Mucosa of rectum (tissue), 2 donors: ENCODE measurements around the gene GAD1.

ENCODE experiments used
- H3K27ac ChIP-seq, 2 donors: one replicate each; pipeline ENCODE4 v1.7.0; 2013; ENCODE audit warnings: inconsistent platforms in 2 of 2, low read depth in 2 of 2, low read length in 2 of 2
- H3K27me3 ChIP-seq, 2 donors: one replicate each; pipeline ENCODE4 v1.7.0; 2013; ENCODE audit warnings: low read length in 2 of 2; ENCODE audit not compliant: control insufficient read depth in 2 of 2, insufficient read depth in 2 of 2
- H3K36me3 ChIP-seq, 2 donors: one replicate each; pipeline ENCODE4 v1.7.0; 2013; ENCODE audit warnings: low read length in 2 of 2; ENCODE audit not compliant: control insufficient read depth in 2 of 2, insufficient read depth in 2 of 2
- H3K4me1 ChIP-seq, 2 donors: one replicate each; pipeline ENCODE4 v1.7.0; 2013; ENCODE audit warnings: low read length in 2 of 2, mild to moderate bottlenecking in 1 of 2; ENCODE audit not compliant: control insufficient read depth in 2 of 2, insufficient read depth in 2 of 2
- H3K4me3 ChIP-seq, 2 donors: one replicate each; pipeline ENCODE4 v1.7.0; 2013; ENCODE audit warnings: low read length in 2 of 2
- H3K9ac ChIP-seq, 2 donors: one replicate each; pipeline ENCODE4 v1.7.0; 2013; ENCODE audit warnings: low read length in 2 of 2, low read depth in 1 of 2, mild to moderate bottlenecking in 1 of 2
- H3K9me3 ChIP-seq, 2 donors: one replicate each; pipeline ENCODE4 v1.7.0; 2013; ENCODE audit warnings: low read length in 2 of 2; ENCODE audit not compliant: control insufficient read depth in 2 of 2
- donor health status: healthy.
- donor health status: Normal muscosa, but diverticular disease.

Gene GAD1

GRCh38 chr2:170873035-170873692 is 56.5 kb downstream of the GAD1 start:
- no peak overlapping the region for H3K27ac ChIP-seq
- H3K36me3 ChIP-seq, result no peaks in the 10 kb centered on the region
- H3K9ac ChIP-seq, result no peak overlapping the region
- peaks cover 0 to 5% of the 10 kb centered on the region in 2 donors for H3K4me1 ChIP-seq
- no peaks in the 10 kb centered on the region for H3K27me3 ChIP-seq
- peak overlapping the region; percentile 40 to 56 for H3K4me3 ChIP-seq
- H3K9me3 ChIP-seq, result no peaks in the 10 kb centered on the region

GRCh38 chr2:170878066-170878465 is 61.4 kb downstream of the GAD1 start:
- Histone ChIP-seq H3K27me3 (no peaks in the 10 kb centered on the region), H3K36me3 (no peaks in the 10 kb centered on the region)

DNA sequence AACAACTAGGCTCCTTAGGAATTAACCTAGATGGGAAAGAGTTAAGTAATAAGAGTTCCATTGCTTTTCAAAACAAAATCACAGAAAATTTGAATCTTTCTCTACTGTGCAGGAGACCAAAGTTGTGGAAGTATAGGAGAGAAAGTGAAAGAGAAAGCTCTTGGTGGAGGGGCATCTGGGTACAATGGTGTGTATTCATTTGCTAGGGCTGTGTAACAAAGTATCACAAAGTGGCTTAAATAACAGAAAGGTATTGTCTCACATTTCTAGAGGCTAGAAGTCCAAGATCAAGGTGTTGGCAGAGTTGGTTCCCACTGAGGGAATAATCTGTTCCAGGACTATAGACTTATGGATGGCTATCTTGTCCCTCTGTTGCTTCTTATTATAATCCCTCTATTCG is 61.8 kb downstream of the GAD1 start:
- H3K27me3 ChIP-seq, result no peaks in the 10 kb centered on the region

More at GRCh38 chr2:170878066-170878465, 61.4 kb downstream of the GAD1 start:
- Histone ChIP-seq H3K9me3 (no peaks in the 10 kb centered on the region), H3K4me1 (peaks cover 0 to 5% of the 10 kb centered on the region in 2 donors), H3K27ac (no peak overlapping the region), H3K9ac (no peak overlapping the region), H3K4me3 (no peak overlapping the region)

GRCh38 chr2:170881840-170882239 is 65.2 kb downstream of the GAD1 start:
- no peak overlapping the region for H3K9ac ChIP-seq
- H3K4me3 ChIP-seq, result no peak overlapping the region
- no peaks in the 10 kb centered on the region for H3K4me1 ChIP-seq
- H3K36me3 ChIP-seq, result no peaks in the 10 kb centered on the region
- no peaks in the 10 kb centered on the region for H3K27me3 ChIP-seq
- H3K27ac ChIP-seq, result no peak overlapping the region
- no peaks in the 10 kb centered on the region for H3K9me3 ChIP-seq

More for the DNA sequence above, 61.8 kb downstream of the GAD1 start:
- H3K4me3 ChIP-seq, result no peak overlapping the region
- no peak overlapping the region for H3K27ac ChIP-seq
- no peak overlapping the region for H3K9ac ChIP-seq
- H3K36me3 ChIP-seq, result no peaks in the 10 kb centered on the region
- H3K9me3 ChIP-seq, result no peaks in the 10 kb centered on the region
- H3K4me1 ChIP-seq, result peaks cover 0 to 2% of the 10 kb centered on the region in 2 donors

- no peaks in the 10 kb centered on the region for H3K27me3 ChIP-seq
- no peaks in the 10 kb centered on the region for H3K4me1 ChIP-seq
- no peak overlapping the region for H3K4me3 ChIP-seq
- H3K27ac ChIP-seq, result no peak overlapping the region
- H3K9me3 ChIP-seq, result no peaks in the 10 kb centered on the region
- no peak overlapping the region for H3K9ac ChIP-seq
- no peaks in the 10 kb centered on the region for H3K36me3 ChIP-seq
Observed at GRCh38 chr2:170882758-170883157, 66.1 kb downstream of the GAD1 start.

- H3K27me3 ChIP-seq, result no peaks in the 10 kb centered on the region
- H3K9ac ChIP-seq, result no peak overlapping the region
- no peaks in the 10 kb centered on the region for H3K36me3 ChIP-seq
- no peak overlapping the region for H3K4me3 ChIP-seq
- no peak overlapping the region for H3K27ac ChIP-seq
- H3K9me3 ChIP-seq, result no peaks in the 10 kb centered on the region
- no peaks in the 10 kb centered on the region for H3K4me1 ChIP-seq
Observed at GRCh38 chr2:170883683-170884082, 67.0 kb downstream of the GAD1 start.

- Histone ChIP-seq H3K9ac (no peak overlapping the region), H3K27me3 (no peaks in the 10 kb centered on the region)
Observed at GRCh38 chr2:170885130-170885791, 68.6 kb downstream of the GAD1 start.

GRCh38 chr2:170886386-170886785 is 69.7 kb downstream of the GAD1 start:
- no peak overlapping the region for H3K4me3 ChIP-seq
- no peak overlapping the region for H3K27ac ChIP-seq
- H3K4me1 ChIP-seq, result no peaks in the 10 kb centered on the region
- H3K27me3 ChIP-seq, result no peaks in the 10 kb centered on the region
- no peaks in the 10 kb centered on the region for H3K9me3 ChIP-seq
- no peaks in the 10 kb centered on the region for H3K36me3 ChIP-seq
- H3K9ac ChIP-seq, result no peak overlapping the region

More at GRCh38 chr2:170885130-170885791, 68.6 kb downstream of the GAD1 start:
- no peaks in the 10 kb centered on the region for H3K9me3 ChIP-seq
- H3K27ac ChIP-seq, result no peak overlapping the region
- H3K4me3 ChIP-seq, result no peak overlapping the region
- no peaks in the 10 kb centered on the region for H3K36me3 ChIP-seq
- H3K4me1 ChIP-seq, result no peaks in the 10 kb centered on the region

DNA sequence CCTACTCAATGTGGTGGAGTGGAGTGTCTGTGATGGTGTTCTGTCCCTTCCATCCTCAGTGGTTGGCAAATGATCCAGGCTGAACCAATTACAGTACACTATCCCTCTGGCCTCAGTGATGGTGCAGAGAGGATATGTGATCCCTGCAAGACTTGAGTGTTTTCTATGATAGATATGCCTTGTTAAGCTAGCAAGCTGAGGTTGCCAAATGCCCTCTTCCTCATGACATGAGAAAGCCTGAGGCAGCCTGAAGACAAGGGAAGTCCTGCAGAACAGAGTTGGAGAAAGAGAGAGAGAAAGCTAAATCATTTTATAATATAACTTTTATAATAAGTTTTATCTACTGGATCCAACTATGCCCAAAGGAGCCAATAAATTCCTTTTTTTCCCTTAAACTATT is 70.8 kb downstream of the GAD1 start:
- H3K4me3 ChIP-seq, result no peak overlapping the region
- no peaks in the 10 kb centered on the region for H3K36me3 ChIP-seq
- H3K9ac ChIP-seq, result no peak overlapping the region
- H3K27me3 ChIP-seq, result no peaks in the 10 kb centered on the region
- no peaks in the 10 kb centered on the region for H3K9me3 ChIP-seq
- H3K27ac ChIP-seq, result no peak overlapping the region
- no peaks in the 10 kb centered on the region for H3K4me1 ChIP-seq

- Histone ChIP-seq H3K36me3 (no peaks in the 10 kb centered on the region), H3K4me3 (no peak overlapping the region), H3K9ac (no peak overlapping the region), H3K4me1 (no peaks in the 10 kb centered on the region), H3K9me3 (no peaks in the 10 kb centered on the region), H3K27ac (no peak overlapping the region), H3K27me3 (no peaks in the 10 kb centered on the region)
Observed at GRCh38 chr2:170887896-170888295, 71.2 kb downstream of the GAD1 start.
